Dermis blood vessel endothelial cell (primary cell): ENCODE results near the gene TRIM63. TPM values are rescaled to one million over a fixed set of nuclear protein-coding genes. Genes with fewer than 3 reads are reported as not detected.

Source experiments
- DNase-seq: peaks from one replicate; pipeline ENCODE4 v3.0.0; 2010
- total RNA-seq: library from RNA; depleted of rRNA; stranded (reverse); fragments of >200 nt; gene quantifications from 2 replicates; pipeline ENCODE4 v1.2.3, GENCODE V29; 2014

Gene TRIM63
- total RNA-seq, 1 donor from 2014 or later, result not detected

- no peak for DNase-seq
These were observed 34.6 kb downstream of the TRIM63 start for GRCh38 chr1:26032656-26033357.

- no peak for DNase-seq
These were observed 35.7 kb downstream of the TRIM63 start for GRCh38 chr1:26031611-26032220.

GRCh38 chr1:26031196-26031595 lies 36.2 kb downstream of the TRIM63 start:
- no peak for DNase-seq

- peak; percentile 10 for DNase-seq
These were observed 37.5 kb downstream of the TRIM63 start for GRCh38 chr1:26029864-26030481.

GRCh38 chr1:26029054-26029863 lies 38.2 kb downstream of the TRIM63 start:
- no peak for DNase-seq

GRCh38 chr1:26028490-26028980 lies 38.9 kb downstream of the TRIM63 start:
- DNase-seq, result no peak

- DNase-seq, result no peak
These were observed 39.5 kb downstream of the TRIM63 start for GRCh38 chr1:26027716-26028489.

GRCh38 chr1:26025517-26025916 lies 41.9 kb downstream of the TRIM63 start:
- no peak for DNase-seq

GRCh38 chr1:26025060-26025459 lies 42.4 kb downstream of the TRIM63 start:
- no peak for DNase-seq

GRCh38 chr1:26023826-26024225 lies 43.6 kb downstream of the TRIM63 start:
- no peak for DNase-seq

GRCh38 chr1:26023009-26023408 lies 44.4 kb downstream of the TRIM63 start:
- no peak for DNase-seq

GRCh38 chr1:26022404-26022779 lies 45.0 kb downstream of the TRIM63 start:
- DNase-seq, result no peak

GRCh38 chr1:26021647-26022403 lies 45.6 kb downstream of the TRIM63 start, which contains the start of gene EXTL1:
EXTL1 (plus strand) TSS chr1:26021775; CDS start chr1:26022647, 872 bp downstream.
- DNase-seq, result peak; percentile 13

- DNase-seq, result no peak
These were observed 46.3 kb downstream of the TRIM63 start for GRCh38 chr1:26020941-26021646.

GRCh38 chr1:26020330-26020768 lies 47.1 kb downstream of the TRIM63 start:
- DNase-seq, result no peak

- DNase-seq, result no peak
These were observed 47.7 kb downstream of the TRIM63 start for GRCh38 chr1:26019641-26020315.

GRCh38 chr1:26017606-26018005 lies 49.8 kb downstream of the TRIM63 start:
- DNase-seq, result no peak

- DNase-seq, result no peak
These were observed 50.4 kb downstream of the TRIM63 start for GRCh38 chr1:26016953-26017545.

- no peak for DNase-seq
These were observed 51.0 kb downstream of the TRIM63 start for GRCh38 chr1:26016258-26016952.
